Neutrophil (primary cell): ENCODE measurements around the gene SORBS1.

Experiments
- H3K27ac ChIP-seq: fragments of 200-600 bp; sonication (generic); 2 replicates; pipeline ENCODE4 v1.5.1; 2016; ENCODE audit warnings: mild to moderate bottlenecking, moderate library complexity
- H3K27me3 ChIP-seq: fragments of 200-600 bp; sonication (generic); 2 replicates; pipeline ENCODE4 v1.6.0; 2016; ENCODE audit warnings: mild to moderate bottlenecking
- H3K36me3 ChIP-seq: fragments of 200-600 bp; sonication (generic); 2 replicates; pipeline ENCODE4 v1.5.1; 2017
- H3K4me1 ChIP-seq, 2 experiments: fragments of 200-600 bp in 1 of 2; sonication (generic) in 1 of 2; 1 replicate in 1 of 2; 2 replicates in 1 of 2; pipeline versions ENCODE4 v1.5.1 to v1.6.1; 2013 to 2016; ENCODE audit warnings: low read depth in 1 of 2, low read length in 1 of 2, mild to moderate bottlenecking in 1 of 2, moderate library complexity in 1 of 2; ENCODE audit not compliant: control insufficient read depth in 1 of 2, insufficient read depth in 1 of 2
- H3K4me3 ChIP-seq, 2 experiments: fragments of 200-600 bp in 1 of 2; sonication (generic) in 1 of 2; 1 replicate in 1 of 2; 2 replicates in 1 of 2; pipeline ENCODE4 v1.5.1; 2013 to 2016; ENCODE audit warnings: low read depth in 1 of 2, low read length in 1 of 2, mild to moderate bottlenecking in 1 of 2, moderate library complexity in 1 of 2
- H3K9me3 ChIP-seq: fragments of 200-600 bp; sonication (generic); 2 replicates; pipeline ENCODE4 v1.5.1; 2016
- TF ChIP-seq, protein P1 (sequence below): fragments of 200-600 bp; sonication (generic); IDR thresholded peaks from 2 replicates; pipeline ENCODE4 v1.5.1; 2016; ENCODE audit warnings: antibody characterized with exemption

The SORBS1 gene

DNA sequence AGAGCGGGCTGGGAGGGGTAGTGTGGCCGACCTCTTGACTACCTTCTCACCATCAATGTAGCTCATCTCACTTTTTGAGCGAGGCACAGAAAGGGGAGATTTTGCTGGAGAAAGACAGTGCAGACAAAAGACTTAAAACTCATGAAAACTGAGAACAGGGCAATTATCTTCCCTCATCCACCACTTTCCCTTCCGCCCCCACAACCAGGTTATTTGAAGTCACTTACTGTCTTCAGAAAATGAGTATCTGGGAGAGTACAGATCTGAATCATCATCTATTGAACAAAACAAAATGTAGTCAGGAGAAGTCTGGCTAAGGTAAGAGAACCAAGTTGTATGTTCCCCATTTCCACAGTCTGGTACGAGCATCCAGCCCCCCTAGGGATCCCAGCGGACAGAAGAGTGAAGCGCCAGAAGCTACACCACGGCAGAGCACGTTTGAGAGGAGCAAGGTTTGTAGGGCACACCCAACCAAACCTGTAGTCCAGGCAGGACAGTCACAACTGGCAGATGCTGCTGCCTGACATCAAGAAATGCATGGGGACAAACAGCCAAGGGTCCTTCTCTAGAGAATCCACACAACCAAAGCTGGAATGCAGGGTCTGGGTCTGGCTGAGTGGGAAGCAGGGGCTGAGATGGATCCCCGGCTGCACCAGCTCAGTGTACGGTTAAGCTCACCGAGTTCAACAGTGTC lies 177.0 kb downstream of the SORBS1 start:
- Histone ChIP-seq H3K27me3 (peaks cover 5% of the 10 kb centered on the region), H3K36me3 (no peaks in the 10 kb centered on the region), H3K4me3 (no peak overlapping the region), H3K9me3 (no peaks in the 10 kb centered on the region), H3K4me1 (no peaks in the 10 kb centered on the region), H3K27ac (no peak overlapping the region)
- TF ChIP-seq, protein P1, sequence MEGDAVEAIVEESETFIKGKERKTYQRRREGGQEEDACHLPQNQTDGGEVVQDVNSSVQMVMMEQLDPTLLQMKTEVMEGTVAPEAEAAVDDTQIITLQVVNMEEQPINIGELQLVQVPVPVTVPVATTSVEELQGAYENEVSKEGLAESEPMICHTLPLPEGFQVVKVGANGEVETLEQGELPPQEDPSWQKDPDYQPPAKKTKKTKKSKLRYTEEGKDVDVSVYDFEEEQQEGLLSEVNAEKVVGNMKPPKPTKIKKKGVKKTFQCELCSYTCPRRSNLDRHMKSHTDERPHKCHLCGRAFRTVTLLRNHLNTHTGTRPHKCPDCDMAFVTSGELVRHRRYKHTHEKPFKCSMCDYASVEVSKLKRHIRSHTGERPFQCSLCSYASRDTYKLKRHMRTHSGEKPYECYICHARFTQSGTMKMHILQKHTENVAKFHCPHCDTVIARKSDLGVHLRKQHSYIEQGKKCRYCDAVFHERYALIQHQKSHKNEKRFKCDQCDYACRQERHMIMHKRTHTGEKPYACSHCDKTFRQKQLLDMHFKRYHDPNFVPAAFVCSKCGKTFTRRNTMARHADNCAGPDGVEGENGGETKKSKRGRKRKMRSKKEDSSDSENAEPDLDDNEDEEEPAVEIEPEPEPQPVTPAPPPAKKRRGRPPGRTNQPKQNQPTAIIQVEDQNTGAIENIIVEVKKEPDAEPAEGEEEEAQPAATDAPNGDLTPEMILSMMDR, result no peak

DNA sequence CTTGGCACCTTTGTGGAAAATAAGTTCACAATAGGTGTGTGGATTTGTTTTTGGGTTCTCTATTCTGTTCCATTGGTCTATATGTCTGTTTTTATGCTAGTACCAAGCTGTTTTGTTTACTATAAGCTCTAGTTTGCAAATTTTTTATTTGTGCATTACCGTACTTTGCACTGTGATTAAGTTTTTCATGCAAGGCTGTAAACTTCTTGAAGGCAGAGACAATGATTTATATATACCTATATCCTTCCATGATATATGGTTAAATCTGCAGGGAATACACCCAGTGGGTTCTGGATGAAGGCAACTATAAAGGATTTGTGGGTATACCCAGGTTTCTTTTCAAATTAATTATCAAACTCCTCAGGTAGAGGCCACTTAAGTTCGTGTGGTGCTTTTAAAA lies 178.6 kb downstream of the SORBS1 start:
- no peak overlapping the region for H3K4me3 ChIP-seq
- H3K4me1 ChIP-seq, result no peaks in the 10 kb centered on the region
- H3K27me3 ChIP-seq, result peaks cover 5% of the 10 kb centered on the region
- no peaks in the 10 kb centered on the region for H3K9me3 ChIP-seq
- TF ChIP-seq, protein P1, result no peak
- no peak overlapping the region for H3K27ac ChIP-seq
- H3K36me3 ChIP-seq, result no peaks in the 10 kb centered on the region

DNA sequence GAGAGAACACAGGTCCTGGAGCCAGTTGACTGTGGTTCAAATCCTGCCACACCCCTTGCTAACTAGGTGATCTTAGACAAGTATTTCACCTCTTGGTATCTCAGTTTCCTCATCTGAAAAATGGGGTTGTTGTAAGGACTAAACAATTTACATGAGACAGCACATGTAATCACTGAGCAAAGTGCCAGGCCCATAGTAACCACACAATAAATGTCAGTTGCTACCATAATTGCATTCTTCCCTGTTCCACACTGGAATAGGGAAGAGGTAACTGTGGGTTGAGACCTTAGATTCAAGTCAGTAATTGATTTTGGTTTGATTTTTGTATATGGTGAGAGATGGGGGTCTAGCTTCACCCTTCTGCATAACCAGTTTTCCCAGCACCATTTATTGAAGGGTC lies 179.0 kb downstream of the SORBS1 start:
- H3K36me3 ChIP-seq, result no peaks in the 10 kb centered on the region
- no peaks in the 10 kb centered on the region for H3K4me1 ChIP-seq
- TF ChIP-seq, protein P1, result no peak
- no peak overlapping the region for H3K27ac ChIP-seq
- H3K4me3 ChIP-seq, result no peak overlapping the region
- no peaks in the 10 kb centered on the region for H3K9me3 ChIP-seq
- H3K27me3 ChIP-seq, result peaks cover 5% of the 10 kb centered on the region

DNA sequence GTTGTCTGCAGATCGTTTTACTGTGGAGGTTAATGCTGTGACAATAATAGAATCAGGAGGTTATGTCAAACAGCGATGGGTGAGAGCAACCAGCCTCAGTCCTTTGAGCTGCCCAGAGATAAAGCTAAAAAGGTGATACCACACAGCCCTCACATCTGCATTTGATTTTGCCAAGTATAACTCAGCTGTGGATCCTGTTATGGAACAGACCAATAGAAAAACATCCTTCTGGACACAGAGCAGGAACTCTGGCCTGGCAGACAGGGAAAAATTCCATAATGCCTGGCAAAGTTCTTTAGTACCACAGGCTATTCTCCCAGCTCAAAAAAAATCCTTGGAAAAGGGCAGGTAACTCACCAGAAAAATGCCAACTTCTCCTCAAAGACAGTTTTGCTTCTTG lies 183.2 kb downstream of the SORBS1 start:
- Histone ChIP-seq H3K27ac (no peak overlapping the region), H3K4me1 (no peaks in the 10 kb centered on the region), H3K27me3 (peaks cover 9% of the 10 kb centered on the region), H3K36me3 (no peaks in the 10 kb centered on the region), H3K9me3 (peaks cover 5% of the 10 kb centered on the region), H3K4me3 (no peak overlapping the region)
- TF ChIP-seq, protein P1, result no peak

DNA sequence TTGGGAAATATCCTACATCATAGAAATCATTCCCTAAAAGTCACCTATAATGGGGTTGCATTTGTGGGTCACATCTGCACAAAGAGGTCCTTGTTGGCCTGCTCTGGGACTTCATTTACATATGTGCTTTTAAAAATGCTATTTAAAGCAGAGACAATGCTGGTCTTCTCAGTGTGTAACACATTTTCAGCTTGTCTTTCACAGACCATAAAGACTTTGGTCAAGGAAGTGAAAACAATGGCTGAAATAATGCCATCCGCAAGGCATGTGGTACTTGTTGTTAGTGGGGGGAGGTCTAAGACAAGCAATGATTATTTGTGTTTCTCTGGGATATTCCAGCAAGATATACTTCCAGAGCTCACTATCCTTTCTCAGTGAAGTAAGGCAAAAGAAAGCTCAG lies 185.8 kb downstream of the SORBS1 start:
- Histone ChIP-seq H3K27ac (no peak overlapping the region), H3K27me3 (peaks cover 21% of the 10 kb centered on the region), H3K36me3 (no peaks in the 10 kb centered on the region), H3K4me3 (no peak overlapping the region), H3K9me3 (peaks cover 5% of the 10 kb centered on the region), H3K4me1 (no peaks in the 10 kb centered on the region)
- TF ChIP-seq, protein P1, result no peak
